Measurements from ENCODE around the gene CCDC122.

GRCh38 chr13:43794416-43794815 lies 85.1 kb downstream of the CCDC122 start:
- no peak for TF ChIP-seq CTCF (IDR thresholded peaks at IDR 0.05)
- no peak for TF ChIP-seq POLR2A (IDR thresholded peaks at IDR 0.05)
- no peak for TF ChIP-seq POLR2AphosphoS5 (IDR thresholded peaks at IDR 0.05)
